ENCODE measurements around the gene NEAT1. TPM values are rescaled to one million over a fixed set of nuclear protein-coding genes. Genes with fewer than 3 reads are reported as not detected.

NEAT1 gene
- total RNA-seq, 1 donor from 2014 or later, result 28.7 TPM

DNA sequence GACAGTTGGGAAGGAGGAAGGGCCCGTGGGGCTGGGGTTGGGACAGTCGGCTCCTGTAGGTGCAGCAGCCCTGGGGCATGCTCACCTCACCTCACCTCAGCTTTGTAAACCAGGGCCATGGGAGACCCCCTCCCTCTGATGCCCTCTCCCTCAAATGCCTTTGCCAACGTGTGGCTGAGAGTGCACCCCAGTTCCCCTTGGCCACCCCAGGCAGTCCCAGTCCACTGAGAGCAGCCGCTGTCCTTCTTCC, 4.2 kb upstream of the NEAT1 start:
- TF ChIP-seq, protein P1, sequence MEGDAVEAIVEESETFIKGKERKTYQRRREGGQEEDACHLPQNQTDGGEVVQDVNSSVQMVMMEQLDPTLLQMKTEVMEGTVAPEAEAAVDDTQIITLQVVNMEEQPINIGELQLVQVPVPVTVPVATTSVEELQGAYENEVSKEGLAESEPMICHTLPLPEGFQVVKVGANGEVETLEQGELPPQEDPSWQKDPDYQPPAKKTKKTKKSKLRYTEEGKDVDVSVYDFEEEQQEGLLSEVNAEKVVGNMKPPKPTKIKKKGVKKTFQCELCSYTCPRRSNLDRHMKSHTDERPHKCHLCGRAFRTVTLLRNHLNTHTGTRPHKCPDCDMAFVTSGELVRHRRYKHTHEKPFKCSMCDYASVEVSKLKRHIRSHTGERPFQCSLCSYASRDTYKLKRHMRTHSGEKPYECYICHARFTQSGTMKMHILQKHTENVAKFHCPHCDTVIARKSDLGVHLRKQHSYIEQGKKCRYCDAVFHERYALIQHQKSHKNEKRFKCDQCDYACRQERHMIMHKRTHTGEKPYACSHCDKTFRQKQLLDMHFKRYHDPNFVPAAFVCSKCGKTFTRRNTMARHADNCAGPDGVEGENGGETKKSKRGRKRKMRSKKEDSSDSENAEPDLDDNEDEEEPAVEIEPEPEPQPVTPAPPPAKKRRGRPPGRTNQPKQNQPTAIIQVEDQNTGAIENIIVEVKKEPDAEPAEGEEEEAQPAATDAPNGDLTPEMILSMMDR (IDR thresholded peaks at IDR 0.05; ENCODE audit: insufficient read depth, low read length, poor library complexity, severe bottlenecking), result no peak
- DNase-seq (ENCODE audit: low read depth), result no peak
- Histone ChIP-seq H3K36me3 (ENCODE audit: control insufficient read depth, insufficient read depth, low read length) (no peaks in the 10 kb centered on the region), H3K27me3 (ENCODE audit: control insufficient read depth, insufficient read depth, low read length) (no peaks in the 10 kb centered on the region), H3K4me3 (ENCODE audit: low read depth, low read length) (no peak overlapping the region)

DNA sequence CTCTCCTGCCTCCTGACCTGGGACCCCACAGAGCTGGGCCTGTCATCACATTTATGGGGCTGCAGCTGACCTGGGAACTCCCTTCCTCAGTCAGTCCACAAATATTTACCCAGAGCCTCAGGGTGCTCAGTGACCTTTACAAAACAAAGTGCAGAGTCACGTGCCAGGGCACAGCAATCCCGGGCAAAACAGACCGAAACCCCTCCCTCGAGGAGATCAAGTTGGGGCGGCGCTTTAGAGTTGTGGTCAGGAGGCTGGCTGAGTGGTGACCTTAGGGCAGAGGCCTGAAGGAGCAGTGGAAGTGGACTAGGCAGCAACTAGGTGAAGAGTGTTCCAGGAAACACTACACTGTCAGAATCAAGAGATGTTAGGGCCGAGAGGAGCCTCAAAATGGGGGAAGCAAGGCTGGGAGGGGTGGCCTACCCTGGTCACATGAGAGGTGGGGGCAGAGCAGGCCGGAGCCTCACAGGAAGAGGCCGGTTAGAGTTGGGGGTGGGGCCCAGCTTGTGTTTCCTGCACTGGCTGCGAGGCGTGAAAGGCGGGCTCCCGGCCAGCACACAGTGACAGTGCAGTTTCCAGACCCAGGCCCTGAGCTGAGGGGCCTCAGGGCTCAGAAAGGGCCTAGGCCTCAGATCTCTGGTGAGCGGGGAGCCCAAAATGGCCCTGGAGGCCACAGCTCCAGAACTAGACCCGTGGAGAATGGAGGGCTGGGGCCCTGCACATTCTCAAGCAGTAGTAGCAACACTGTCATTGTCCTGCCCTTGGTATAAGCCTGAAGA, 3.7 kb upstream of the NEAT1 start:
- Histone ChIP-seq H3K27me3 (ENCODE audit: control insufficient read depth, insufficient read depth, low read length) (no peaks in the 10 kb centered on the region), H3K36me3 (ENCODE audit: control insufficient read depth, insufficient read depth, low read length) (no peaks in the 10 kb centered on the region), H3K4me3 (ENCODE audit: low read depth, low read length) (peak overlapping the region; percentile 17)
- DNase-seq (ENCODE audit: low read depth), result peak; percentile 92
- TF ChIP-seq, protein P1 (IDR thresholded peaks at IDR 0.05; ENCODE audit: insufficient read depth, low read length, poor library complexity, severe bottlenecking), result no peak

DNA sequence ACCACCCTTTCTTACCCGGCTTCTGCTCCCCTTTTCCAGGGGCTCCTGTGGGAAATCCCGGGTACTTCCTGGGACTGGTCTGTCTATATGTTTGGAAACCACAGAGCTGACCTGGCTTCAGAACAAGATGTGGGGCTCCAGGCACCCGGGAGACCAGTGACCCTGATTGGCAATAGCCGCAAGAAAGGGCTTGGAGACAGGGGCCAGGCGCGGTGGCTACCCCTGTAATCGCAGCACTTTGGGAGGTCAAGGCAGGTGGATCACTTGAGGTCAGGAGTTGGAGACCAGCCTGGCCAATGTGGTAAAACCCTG, 3.2 kb upstream of the NEAT1 start:
- H3K27me3 ChIP-seq (ENCODE audit: control insufficient read depth, insufficient read depth, low read length), result no peaks in the 10 kb centered on the region
- DNase-seq (ENCODE audit: low read depth), result no peak
- TF ChIP-seq, protein P1 (IDR thresholded peaks at IDR 0.05; ENCODE audit: insufficient read depth, low read length, poor library complexity, severe bottlenecking), result no peak
- no peaks in the 10 kb centered on the region for H3K36me3 ChIP-seq (ENCODE audit: control insufficient read depth, insufficient read depth, low read length)
- H3K4me3 ChIP-seq (ENCODE audit: low read depth, low read length), result peak overlapping the region; percentile 17

DNA sequence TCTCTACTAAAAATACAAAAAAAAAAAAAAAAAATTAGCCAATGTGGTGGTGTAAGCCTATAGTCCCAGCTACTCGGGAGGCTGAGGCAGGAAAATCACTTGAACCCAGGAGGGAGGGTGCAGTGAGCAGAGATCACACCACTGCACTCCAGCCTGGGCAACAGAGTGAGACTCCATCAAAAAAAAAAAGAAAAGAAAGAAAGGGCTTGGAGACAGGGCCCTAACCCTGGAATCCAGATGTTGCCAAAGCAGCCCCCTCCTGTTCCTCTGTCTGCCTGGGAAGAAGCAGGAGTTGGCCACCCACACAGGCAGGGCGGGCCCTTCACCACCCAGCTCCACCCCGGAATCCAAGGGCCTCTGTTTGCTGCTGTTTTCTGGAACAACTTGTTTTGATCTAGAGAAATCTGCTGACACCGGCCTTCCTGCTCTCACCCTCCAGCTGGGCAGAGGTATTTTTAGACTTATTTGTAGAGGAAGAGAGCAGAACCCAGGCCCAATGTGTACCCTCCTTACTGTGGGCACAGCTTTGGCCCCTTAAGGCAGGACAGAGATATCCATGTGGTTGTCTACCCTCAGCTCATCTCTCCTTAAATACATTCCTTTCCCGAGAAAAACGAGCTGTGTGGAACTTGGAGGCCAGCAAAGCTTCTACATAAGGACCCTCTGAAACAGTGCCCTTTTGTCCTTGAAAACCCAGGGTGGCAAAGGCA, 2.7 kb upstream of the NEAT1 start:
- TF ChIP-seq, protein P1 (IDR thresholded peaks at IDR 0.05; ENCODE audit: insufficient read depth, low read length, poor library complexity, severe bottlenecking), result no peak
- Histone ChIP-seq H3K27me3 (ENCODE audit: control insufficient read depth, insufficient read depth, low read length) (no peaks in the 10 kb centered on the region), H3K36me3 (ENCODE audit: control insufficient read depth, insufficient read depth, low read length) (no peaks in the 10 kb centered on the region), H3K4me3 (ENCODE audit: low read depth, low read length) (no peak overlapping the region)
- DNase-seq (ENCODE audit: low read depth), result peak; percentile 86

DNA sequence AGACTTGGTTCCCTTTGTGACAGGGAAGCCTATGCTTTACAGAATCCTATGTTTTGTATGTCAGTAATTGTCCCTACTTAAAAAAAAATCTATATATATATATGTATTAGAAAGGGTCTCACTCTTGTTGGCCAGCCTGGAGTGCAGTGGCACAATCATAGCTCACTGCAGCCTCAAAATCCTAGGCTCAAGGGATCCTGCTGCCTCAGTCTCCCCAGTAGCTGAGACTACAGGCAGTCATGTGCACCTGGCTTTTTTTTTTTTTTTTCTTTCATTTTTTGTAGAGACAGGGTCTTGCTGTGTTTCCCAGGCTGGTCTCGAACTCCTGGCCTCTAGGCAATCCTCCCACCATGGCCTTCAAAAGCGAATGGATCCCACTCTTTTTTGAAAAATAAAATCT, 2.1 kb upstream of the NEAT1 start:
- TF ChIP-seq, protein P1 (IDR thresholded peaks at IDR 0.05; ENCODE audit: insufficient read depth, low read length, poor library complexity, severe bottlenecking), result no peak
- Histone ChIP-seq H3K4me3 (ENCODE audit: low read depth, low read length) (no peak overlapping the region), H3K27me3 (ENCODE audit: control insufficient read depth, insufficient read depth, low read length) (no peaks in the 10 kb centered on the region), H3K36me3 (ENCODE audit: control insufficient read depth, insufficient read depth, low read length) (no peaks in the 10 kb centered on the region)
- DNase-seq (ENCODE audit: low read depth), result no peak
